GM19467 (cell line): ENCODE data around the gene DNAAF3.

ENCODE experiments used
- ATAC-seq: cut with Tn5 transposase; IDR thresholded peaks from one replicate; pipeline ENCODE4 v1.9.1; 2021; ENCODE audit warnings: mild to moderate bottlenecking, moderate library complexity; ENCODE audit not compliant: unreplicated experiment

DNAAF3 gene

DNA sequence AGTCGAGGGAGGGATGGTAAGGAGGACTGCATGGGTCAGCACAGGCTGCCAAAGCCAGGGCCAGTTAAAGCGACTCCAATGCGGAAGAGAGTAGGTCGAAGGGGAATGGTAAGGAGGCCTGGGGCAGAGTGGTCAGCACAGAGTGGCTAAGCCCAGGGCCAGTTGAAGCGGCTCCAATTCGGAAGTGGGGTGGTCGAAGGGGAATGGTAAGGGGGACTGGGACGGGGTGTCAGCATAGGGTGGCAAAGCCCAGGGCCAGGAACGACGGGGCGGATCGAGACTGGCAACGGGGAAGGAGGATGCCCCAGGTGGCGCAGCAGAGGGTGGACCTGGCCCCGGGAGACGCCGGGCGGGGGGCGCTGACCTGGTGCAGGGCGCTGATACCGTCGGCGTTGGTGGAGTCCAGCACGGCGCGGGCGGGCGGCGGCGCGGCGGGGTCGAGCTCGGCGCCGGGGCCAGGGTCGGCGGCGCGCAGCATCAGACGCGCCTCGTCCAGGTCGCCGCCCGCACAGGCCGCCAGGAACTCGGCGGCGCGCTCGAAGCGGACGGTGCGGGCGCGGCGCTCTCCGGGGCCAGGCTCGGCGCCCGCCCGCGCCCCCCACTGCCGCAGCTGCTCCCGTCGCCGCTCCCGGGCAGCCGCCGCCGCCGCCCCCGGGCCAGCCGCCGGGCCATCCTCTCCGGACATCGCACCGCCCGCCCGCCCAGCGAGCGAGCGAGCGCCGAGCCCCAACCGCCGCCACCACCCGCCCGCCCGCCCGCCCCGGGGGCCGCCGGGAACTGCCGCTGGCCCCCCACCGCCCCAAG is 49.4 kb downstream of the DNAAF3 start, which contains the start of gene PPP1R12C:
PPP1R12C (minus strand) TSS at position 779 of the 804 bp plus-strand sequence; CDS start at position 685, 94 bp downstream.
- no peak for ATAC-seq

DNA sequence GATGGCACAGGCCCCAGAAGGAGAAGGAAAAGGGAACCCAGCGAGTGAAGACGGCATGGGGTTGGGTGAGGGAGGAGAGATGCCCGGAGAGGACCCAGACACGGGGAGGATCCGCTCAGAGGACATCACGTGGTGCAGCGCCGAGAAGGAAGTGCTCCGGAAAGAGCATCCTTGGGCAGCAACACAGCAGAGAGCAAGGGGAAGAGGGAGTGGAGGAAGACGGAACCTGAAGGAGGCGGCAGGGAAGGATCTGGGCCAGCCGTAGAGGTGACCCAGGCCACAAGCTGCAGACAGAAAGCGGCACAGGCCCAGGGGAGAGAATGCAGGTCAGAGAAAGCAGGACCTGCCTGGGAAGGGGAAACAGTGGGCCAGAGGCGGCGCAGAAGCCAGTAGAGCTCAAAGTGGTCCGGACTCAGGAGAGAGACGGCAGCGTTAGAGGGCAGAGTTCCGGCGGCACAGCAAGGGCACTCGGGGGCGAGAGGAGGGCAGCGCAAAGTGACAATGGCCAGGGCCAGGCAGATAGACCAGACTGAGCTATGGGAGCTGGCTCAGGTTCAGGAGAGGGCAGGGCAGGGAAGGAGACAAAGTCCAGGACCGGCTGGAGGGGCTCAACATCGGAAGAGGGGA is 50.1 kb downstream of the DNAAF3 start:
- no peak for ATAC-seq

GRCh38 chr19:55115446-55116065 is 50.9 kb downstream of the DNAAF3 start:
- ATAC-seq = no peak

- no peak for ATAC-seq
Observed at GRCh38 chr19:55114566-55115145, 51.8 kb downstream of the DNAAF3 start.

GRCh38 chr19:55113570-55114039 is 52.8 kb downstream of the DNAAF3 start:
- no peak for ATAC-seq

DNA sequence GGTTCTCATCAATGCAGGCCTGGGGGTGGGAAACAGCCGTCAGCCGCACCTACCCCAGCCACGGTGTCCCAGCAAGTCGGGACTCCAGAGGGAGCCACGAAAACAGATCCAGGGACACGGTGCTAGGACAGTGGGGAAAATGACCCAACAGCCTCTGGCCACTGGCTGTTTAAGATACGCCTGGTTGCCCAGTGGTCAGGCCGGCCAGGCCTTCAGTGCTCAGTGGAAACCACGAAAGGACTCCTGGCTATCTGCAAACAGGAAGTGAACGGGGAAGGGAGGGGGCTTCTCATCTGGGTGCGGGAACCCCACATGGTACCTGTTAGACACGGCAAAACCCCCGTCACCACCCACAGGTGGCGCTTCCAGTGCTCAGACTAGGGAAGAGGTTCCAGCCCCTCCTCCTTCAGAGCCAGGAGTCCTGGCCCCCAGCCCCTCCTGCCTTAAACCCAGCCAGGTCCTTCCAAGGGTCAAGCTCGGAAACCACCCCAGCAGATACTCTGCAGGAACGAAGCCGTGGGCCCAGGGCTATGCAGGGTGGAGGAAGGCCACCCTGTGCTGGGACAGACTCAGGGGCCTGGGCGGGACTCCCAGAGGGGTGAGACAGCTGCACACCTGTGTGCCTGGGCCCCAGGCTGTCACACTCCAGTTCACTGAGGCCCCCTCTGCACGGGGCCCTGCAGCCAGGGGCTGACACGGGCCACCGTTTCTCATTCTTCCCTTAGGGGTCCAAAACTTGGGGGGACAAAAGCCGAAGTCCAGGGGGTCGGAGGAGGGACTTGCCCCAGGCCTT is 53.4 kb downstream of the DNAAF3 start:
- no peak for ATAC-seq

DNA sequence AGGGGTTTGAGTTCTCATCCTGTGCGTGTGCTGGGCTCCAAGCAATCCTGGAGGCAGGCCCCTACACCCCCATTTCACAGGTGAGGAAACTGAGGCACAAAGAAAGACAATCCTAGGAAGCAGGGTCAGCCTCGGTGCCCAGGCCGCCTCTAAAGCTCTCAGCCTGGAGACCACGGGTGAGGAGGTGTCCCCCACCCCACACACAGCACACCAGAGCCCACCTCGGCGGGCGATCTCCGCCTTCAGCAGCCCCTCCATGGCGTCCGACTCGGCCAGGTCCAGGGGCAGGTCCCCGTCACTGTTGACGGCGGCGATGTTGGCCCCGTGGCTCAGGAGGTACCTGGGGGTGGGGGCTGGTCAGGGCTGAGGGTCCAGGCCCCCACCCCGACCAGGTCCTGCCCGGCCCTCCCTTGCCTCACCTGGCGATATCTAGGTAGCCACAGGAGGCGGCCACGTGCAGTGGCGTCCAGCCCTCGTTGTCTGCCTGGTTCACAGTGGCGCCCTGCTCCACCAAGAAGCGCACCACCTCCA is 54.1 kb downstream of the DNAAF3 start:
- no peak for ATAC-seq

GRCh38 chr19:55111238-55111831 is 55.1 kb downstream of the DNAAF3 start:
- ATAC-seq = no peak

GRCh38 chr19:55109527-55110291 is 56.7 kb downstream of the DNAAF3 start:
- no peak for ATAC-seq
